ENCODE measurements around the gene FNDC3B.

FNDC3B gene

GRCh38 chr3:172388412-172389078, 349.2 kb downstream of the FNDC3B start:
- TF ChIP-seq CTCF (IDR thresholded peaks at IDR 0.05) = no peak

- no peak for TF ChIP-seq CTCF (IDR thresholded peaks at IDR 0.05)
Measured at GRCh38 chr3:172390792-172391191, 351.4 kb downstream of the FNDC3B start.

GRCh38 chr3:172391592-172392302, 352.4 kb downstream of the FNDC3B start:
- TF ChIP-seq CTCF (IDR thresholded peaks at IDR 0.05) = no peak

- TF ChIP-seq CTCF (IDR thresholded peaks at IDR 0.05) = no peak
Measured at GRCh38 chr3:172394692-172395091, 355.3 kb downstream of the FNDC3B start.

- TF ChIP-seq CTCF (IDR thresholded peaks at IDR 0.05) = no peak
Measured at GRCh38 chr3:172396400-172396799, 357.0 kb downstream of the FNDC3B start.

- no peak for TF ChIP-seq CTCF (IDR thresholded peaks at IDR 0.05)
Measured at GRCh38 chr3:172397716-172398405, 358.5 kb downstream of the FNDC3B start.

- TF ChIP-seq CTCF (IDR thresholded peaks at IDR 0.05) = no peak
Measured at GRCh38 chr3:172398484-172398883, 359.1 kb downstream of the FNDC3B start.

All from LNCAP (cell line).